Lower lobe of right lung (tissue), 2 donors: ENCODE measurements around the gene ATRN. TPM values are rescaled to one million over a fixed set of nuclear protein-coding genes. Genes with fewer than 3 reads are reported as not detected.
A peak's percentile ranks its signal among the peaks of the same experiment; 100 is the strongest.

Experiments
- ATAC-seq, 2 donors: fragments of 200-7000 bp; cut with Tn5 transposase; one replicate each; pipeline ENCODE4 v1.9.1; 2020 to 2022; ENCODE audit warnings: mild to moderate bottlenecking in 2 of 2, moderate library complexity in 2 of 2
- DNase-seq: peaks from one replicate; pipeline ENCODE4 v3.0.0-alpha.2; 2020
- H3K27ac ChIP-seq: fragments of 200-600 bp; one replicate; pipeline ENCODE4 v1.8.0; 2022
- H3K27me3 ChIP-seq: fragments of 200-600 bp; one replicate; pipeline ENCODE4 v1.8.0; 2022; ENCODE audit warnings: low read depth
- H3K36me3 ChIP-seq: fragments of 200-600 bp; one replicate; pipeline ENCODE4 v1.8.0; 2022; ENCODE audit warnings: mild to moderate bottlenecking
- H3K4me1 ChIP-seq: fragments of 200-600 bp; one replicate; pipeline ENCODE4 v1.8.0; 2022
- H3K4me3 ChIP-seq: fragments of 200-600 bp; one replicate; pipeline ENCODE4 v1.8.0; 2022; ENCODE audit warnings: mild to moderate bottlenecking
- H3K9me3 ChIP-seq: fragments of 200-600 bp; one replicate; pipeline ENCODE4 v1.8.0; 2022
- CTCF ChIP-seq: fragments of 200-600 bp; IDR thresholded peaks from one replicate; pipeline ENCODE4 v1.8.0; 2022; ENCODE audit warnings: antibody characterized with exemption, mild to moderate bottlenecking
- intact Hi-C: fragments of 100-400 bp; cut with DNase I; formaldehyde crosslinking; loops from one replicate; pipeline ENCODE4 v1.11.0; 2022
- total RNA-seq: library from RNA; stranded (reverse); fragmentation: NEBNext Ultra II Directional; extraction: Animal tissue kit (Norgen Biotek cat#: 25700); gene quantifications from one replicate; pipeline ENCODE4 v1.2.1, GENCODE V29; 2021
- donor health status: DM: no; HTN: yes; CAD: no; lungs with severe emphysema.

Gene ATRN
- total RNA-seq, 1 donor from 2014 or later = 29.2 TPM

GRCh38 chr20:3667434-3668037 lies 196.7 kb downstream of the ATRN start:
- H3K4me3 ChIP-seq = no peak overlapping the region
- DNase-seq (no peak), ATAC-seq (no peak)
- H3K27me3 ChIP-seq = peaks cover 25% of the 10 kb centered on the region
- peaks cover 2% of the 10 kb centered on the region for H3K4me1 ChIP-seq
- TF ChIP-seq CTCF = no peak
- H3K9me3 ChIP-seq = no peaks in the 10 kb centered on the region
- H3K36me3 ChIP-seq = no peaks in the 10 kb centered on the region
- H3K27ac ChIP-seq = no peak overlapping the region
- intact Hi-C loops = no loop called here

- ATAC-seq = no peak
- intact Hi-C loops = no loop called here
- Histone ChIP-seq H3K36me3 (no peaks in the 10 kb centered on the region), H3K4me3 (no peak overlapping the region), H3K27me3 (peaks cover 47% of the 10 kb centered on the region), H3K4me1 (peaks cover 7% of the 10 kb centered on the region), H3K9me3 (no peaks in the 10 kb centered on the region), H3K27ac (no peak overlapping the region)
- no peak for TF ChIP-seq CTCF
- DNase-seq = no peak
Measured at GRCh38 chr20:3669710-3670367, 199.0 kb downstream of the ATRN start.

DNA sequence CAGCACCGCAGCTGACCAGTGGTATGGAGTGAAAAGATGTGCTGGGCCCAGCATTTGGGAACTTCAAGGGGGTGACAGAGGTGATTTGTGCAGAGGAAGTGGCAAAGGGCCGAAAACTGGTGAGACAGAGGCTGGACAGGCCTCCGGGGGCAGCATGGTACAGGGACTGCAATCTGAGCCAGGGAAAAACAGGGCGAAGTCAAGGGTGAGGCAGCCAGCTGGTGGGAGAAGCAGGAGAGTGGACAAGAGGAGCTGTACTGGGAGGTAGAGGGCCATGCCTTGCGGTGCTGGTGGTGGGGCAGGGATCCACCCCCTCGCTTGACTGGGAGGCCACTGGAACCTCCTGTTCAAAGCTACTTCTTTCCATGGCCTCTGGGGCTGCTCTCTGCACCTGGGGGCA lies 199.7 kb downstream of the ATRN start:
- H3K36me3 ChIP-seq = no peaks in the 10 kb centered on the region
- H3K27me3 ChIP-seq = peaks cover 53% of the 10 kb centered on the region
- no peak for TF ChIP-seq CTCF
- ATAC-seq (no peak), DNase-seq (no peak)
- no peak overlapping the region for H3K27ac ChIP-seq
- intact Hi-C loops = no loop called here
- no peak overlapping the region for H3K4me3 ChIP-seq
- H3K9me3 ChIP-seq = no peaks in the 10 kb centered on the region
- peaks cover 7% of the 10 kb centered on the region for H3K4me1 ChIP-seq

DNA sequence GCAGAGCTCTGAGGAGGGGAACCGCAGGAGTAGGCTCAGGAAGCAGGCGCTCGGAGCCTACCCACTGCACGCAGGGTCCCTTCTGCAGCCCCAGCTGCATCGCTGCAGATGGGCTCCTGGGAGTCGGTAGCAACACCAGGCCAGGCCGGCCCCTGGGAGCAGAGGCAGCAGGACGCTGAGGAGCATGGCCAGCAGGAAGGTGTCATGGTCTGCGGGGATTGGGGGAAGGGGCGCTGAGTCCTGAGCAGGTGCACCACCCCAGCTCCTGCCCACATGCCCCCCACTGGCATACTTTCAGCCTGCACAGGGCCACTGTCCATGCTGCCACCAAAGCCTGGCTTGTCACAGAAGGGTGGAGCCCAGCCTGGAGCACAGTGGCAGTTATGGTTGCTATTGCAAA lies 200.1 kb downstream of the ATRN start:
- Histone ChIP-seq H3K4me1 (peaks cover 7% of the 10 kb centered on the region), H3K4me3 (no peak overlapping the region), H3K27me3 (peaks cover 56% of the 10 kb centered on the region), H3K36me3 (no peaks in the 10 kb centered on the region), H3K9me3 (no peaks in the 10 kb centered on the region), H3K27ac (no peak overlapping the region)
- no peak for ATAC-seq
- intact Hi-C loops = no loop called here
- DNase-seq = peak; percentile 38
- TF ChIP-seq CTCF = no peak

- intact Hi-C loops = no loop called here
- TF ChIP-seq CTCF = no peak
- H3K9me3 ChIP-seq = no peaks in the 10 kb centered on the region
- DNase-seq = peak; percentile 35
- H3K4me1 ChIP-seq = peaks cover 12% of the 10 kb centered on the region
- H3K36me3 ChIP-seq = no peaks in the 10 kb centered on the region
- H3K4me3 ChIP-seq = no peak overlapping the region
- ATAC-seq = no peak
- H3K27me3 ChIP-seq = peaks cover 61% of the 10 kb centered on the region
- no peak overlapping the region for H3K27ac ChIP-seq
Measured at GRCh38 chr20:3671986-3672546, 201.2 kb downstream of the ATRN start.
